DMS153 (cell line): ENCODE results near the gene TMEM185B.

Experiments used
- DNase-seq: peaks from one replicate; lab custom pipeline; 2025; lab: John Stamatoyannopoulos, UW

The TMEM185B gene

GRCh38 chr2:120231564-120231973 lies 8.4 kb upstream of the TMEM185B start:
- DNase-seq, result no peak

- DNase-seq, result no peak
Measured at GRCh38 chr2:120230515-120231471, 7.6 kb upstream of the TMEM185B start.

- DNase-seq, result no peak
Measured at GRCh38 chr2:120229341-120229740, 6.1 kb upstream of the TMEM185B start.

- no peak for DNase-seq
Measured at GRCh38 chr2:120228503-120228902, 5.3 kb upstream of the TMEM185B start.

GRCh38 chr2:120227111-120227991 lies 4.2 kb upstream of the TMEM185B start:
- no peak for DNase-seq

- DNase-seq, result no peak
Measured at GRCh38 chr2:120226316-120226715, 3.1 kb upstream of the TMEM185B start.

GRCh38 chr2:120225549-120226065 lies 2.4 kb upstream of the TMEM185B start:
- no peak for DNase-seq

- DNase-seq, result peak; percentile 91
Measured at GRCh38 chr2:120224735-120225548, 1.7 kb upstream of the TMEM185B start.

- DNase-seq, result no peak
Measured at GRCh38 chr2:120224256-120224655, 1.1 kb upstream of the TMEM185B start.

- DNase-seq, result no peak
Measured at GRCh38 chr2:120222186-120223033, 790 bp downstream of the TMEM185B start.

GRCh38 chr2:120221616-120222015 lies 1.6 kb downstream of the TMEM185B start:
- no peak for DNase-seq

- no peak for DNase-seq
Measured at GRCh38 chr2:120220756-120221155, 2.4 kb downstream of the TMEM185B start.

- no peak for DNase-seq
Measured at GRCh38 chr2:120219766-120220165, 3.4 kb downstream of the TMEM185B start.

GRCh38 chr2:120219291-120219690 lies 3.9 kb downstream of the TMEM185B start:
- no peak for DNase-seq

GRCh38 chr2:120218181-120218580 lies 5.0 kb downstream of the TMEM185B start:
- DNase-seq, result no peak

GRCh38 chr2:120210270-120210693 lies 12.9 kb downstream of the TMEM185B start:
- DNase-seq, result no peak

- DNase-seq, result no peak
Measured at GRCh38 chr2:120209427-120210269, 13.6 kb downstream of the TMEM185B start.

GRCh38 chr2:120208381-120209353 lies 14.5 kb downstream of the TMEM185B start:
- DNase-seq, result no peak
